ENCODE measurements around the gene ZFP62.
"Not testable (repeated sequence)": the region's sequence is repeated elsewhere in the genome, so short reads cannot be mapped to it uniquely, and the experiment has no call there.

Gene ZFP62

GRCh38 chr5:180885845-180886529 lies 24.9 kb upstream of the ZFP62 start:
- H3K9ac ChIP-seq (ENCODE audit: low read length); H3K27me3 ChIP-seq (ENCODE audit: control insufficient read depth, insufficient read depth, low read length); H3K36me3 ChIP-seq (ENCODE audit: control insufficient read depth, low read depth, low read length); H3K4me3 ChIP-seq (ENCODE audit: low read length); H3K27ac ChIP-seq (ENCODE audit: low read length); H3K4me1 ChIP-seq (ENCODE audit: control insufficient read depth, low read depth, low read length); H3K9me3 ChIP-seq (ENCODE audit: control insufficient read depth, low read depth, low read length): not testable (repeated sequence)

GRCh38 chr5:180875860-180876426 lies 14.9 kb upstream of the ZFP62 start:
- Histone ChIP-seq H3K27ac (ENCODE audit: low read length) (no peak overlapping the region), H3K4me1 (ENCODE audit: control insufficient read depth, low read depth, low read length) (peaks cover 4% of the 10 kb centered on the region), H3K9me3 (ENCODE audit: control insufficient read depth, low read depth, low read length) (no peaks in the 10 kb centered on the region), H3K9ac (ENCODE audit: low read length) (no peak overlapping the region), H3K36me3 (ENCODE audit: control insufficient read depth, low read depth, low read length) (no peaks in the 10 kb centered on the region), H3K27me3 (ENCODE audit: control insufficient read depth, insufficient read depth, low read length) (no peaks in the 10 kb centered on the region), H3K4me3 (ENCODE audit: low read length) (no peak overlapping the region)

DNA sequence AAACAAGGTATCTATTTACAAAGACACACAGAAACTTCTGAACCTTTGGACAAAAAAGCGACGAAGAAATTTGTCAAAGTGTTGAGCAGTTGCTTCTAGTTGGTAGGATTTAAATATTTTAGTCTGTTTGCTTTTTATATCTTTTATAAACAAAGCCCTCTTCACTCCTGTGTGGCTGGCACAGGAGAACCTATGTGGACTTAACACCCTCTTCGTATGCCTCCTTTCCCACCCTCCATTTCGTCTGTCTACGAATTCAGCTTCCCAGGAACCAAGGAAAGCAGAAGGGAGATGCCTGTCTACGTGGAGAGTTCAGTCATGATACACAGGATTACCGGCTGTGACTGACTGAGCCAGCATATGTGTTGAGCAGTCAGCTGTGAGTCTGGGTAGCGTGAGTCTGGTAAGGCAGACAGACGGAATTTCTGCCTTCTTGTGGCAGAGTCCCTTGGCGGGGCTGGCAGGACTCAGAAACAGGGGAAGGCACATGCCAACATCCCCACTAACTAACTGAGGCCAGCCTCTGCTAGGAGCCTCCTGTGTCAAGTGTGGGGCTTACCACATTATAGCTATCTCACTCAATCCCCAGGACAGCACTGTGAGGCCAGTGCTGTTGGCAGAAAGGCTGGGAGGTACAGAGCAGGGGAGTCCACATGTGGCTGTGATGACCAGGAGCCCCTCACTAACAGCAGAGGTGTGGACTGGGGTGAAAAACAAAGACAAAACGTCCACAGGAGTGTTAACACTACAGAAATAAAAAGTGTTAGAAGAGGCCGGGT lies 13.9 kb upstream of the ZFP62 start:
- Histone ChIP-seq H3K9ac (ENCODE audit: low read length) (no peak overlapping the region), H3K4me1 (ENCODE audit: control insufficient read depth, low read depth, low read length) (peaks cover 4% of the 10 kb centered on the region), H3K4me3 (ENCODE audit: low read length) (no peak overlapping the region), H3K27me3 (ENCODE audit: control insufficient read depth, insufficient read depth, low read length) (no peaks in the 10 kb centered on the region), H3K27ac (ENCODE audit: low read length) (no peak overlapping the region), H3K9me3 (ENCODE audit: control insufficient read depth, low read depth, low read length) (no peaks in the 10 kb centered on the region), H3K36me3 (ENCODE audit: control insufficient read depth, low read depth, low read length) (no peaks in the 10 kb centered on the region)

DNA sequence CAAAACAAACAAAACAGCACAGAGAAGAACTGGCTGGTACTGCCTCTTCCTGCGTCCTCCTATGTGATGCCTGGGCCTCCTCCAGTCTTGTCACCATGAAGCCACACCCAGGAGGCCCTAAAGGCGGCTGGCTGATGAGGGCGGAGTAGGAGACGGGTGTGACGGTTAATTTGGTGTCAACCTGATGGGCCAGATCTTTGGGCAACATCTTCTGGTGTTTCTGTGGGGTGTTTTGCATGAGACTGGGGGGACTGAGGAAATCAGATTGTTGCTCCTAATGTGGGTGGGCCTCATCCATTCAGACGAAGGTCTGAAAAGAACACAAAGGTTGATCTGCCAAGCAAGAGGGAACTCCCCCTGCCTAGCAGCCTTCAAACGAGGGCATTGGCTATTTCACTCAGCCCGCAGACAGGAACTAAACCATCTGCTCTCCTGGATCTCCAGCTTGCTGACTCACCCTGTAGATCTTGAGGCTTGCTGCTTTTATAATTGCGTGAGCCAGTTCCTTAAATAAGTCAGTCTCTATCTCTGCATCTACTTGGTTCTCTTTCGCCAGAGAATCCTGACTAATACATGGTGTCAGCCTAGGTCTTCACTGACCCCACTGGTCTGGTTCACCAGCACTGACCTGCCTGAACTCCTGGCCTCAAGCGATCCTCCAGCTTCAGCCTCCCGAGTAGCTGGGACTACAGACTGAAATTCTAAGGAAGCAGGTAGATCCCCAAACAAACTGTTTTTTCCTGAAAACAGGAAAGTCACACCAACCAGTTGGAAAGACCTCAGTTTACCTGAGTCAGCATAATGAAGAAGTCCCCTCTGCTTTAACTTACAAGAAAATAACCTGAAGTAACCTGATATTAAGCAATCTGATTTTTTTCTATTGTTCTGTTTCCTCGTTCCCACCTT lies 12.8 kb upstream of the ZFP62 start:
- H3K9ac ChIP-seq (ENCODE audit: low read length), result no peak overlapping the region
- H3K4me1 ChIP-seq (ENCODE audit: control insufficient read depth, low read depth, low read length), result peaks cover 4% of the 10 kb centered on the region
- H3K36me3 ChIP-seq (ENCODE audit: control insufficient read depth, low read depth, low read length), result no peaks in the 10 kb centered on the region
- H3K9me3 ChIP-seq (ENCODE audit: control insufficient read depth, low read depth, low read length), result no peaks in the 10 kb centered on the region
- H3K27ac ChIP-seq (ENCODE audit: low read length), result no peak overlapping the region
- H3K27me3 ChIP-seq (ENCODE audit: control insufficient read depth, insufficient read depth, low read length), result no peaks in the 10 kb centered on the region
- no peak overlapping the region for H3K4me3 ChIP-seq (ENCODE audit: low read length)

DNA sequence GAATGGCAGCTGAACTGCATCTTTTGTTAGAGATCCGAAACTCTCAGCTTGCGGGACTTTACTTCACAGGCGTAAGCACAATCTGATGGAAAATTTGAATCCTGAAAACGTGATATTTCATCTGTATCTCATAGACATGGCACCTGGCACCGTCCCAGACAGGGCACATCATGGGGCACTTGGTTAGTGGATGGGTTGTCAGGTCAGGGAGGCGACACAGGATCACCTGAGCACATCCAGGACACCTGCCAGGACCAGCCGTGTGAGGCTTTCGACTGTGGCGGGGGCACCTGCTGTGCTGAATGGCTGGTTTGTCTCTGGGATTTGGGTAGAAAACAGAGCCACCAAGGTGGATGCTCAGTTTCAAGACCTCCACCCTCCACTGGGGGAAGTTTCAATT lies 11.3 kb upstream of the ZFP62 start:
- no peak overlapping the region for H3K9ac ChIP-seq (ENCODE audit: low read length)
- no peak overlapping the region for H3K4me3 ChIP-seq (ENCODE audit: low read length)
- H3K4me1 ChIP-seq (ENCODE audit: control insufficient read depth, low read depth, low read length), result peaks cover 4% of the 10 kb centered on the region
- H3K27ac ChIP-seq (ENCODE audit: low read length), result no peak overlapping the region
- H3K9me3 ChIP-seq (ENCODE audit: control insufficient read depth, low read depth, low read length), result no peaks in the 10 kb centered on the region
- H3K27me3 ChIP-seq (ENCODE audit: control insufficient read depth, insufficient read depth, low read length), result no peaks in the 10 kb centered on the region
- no peaks in the 10 kb centered on the region for H3K36me3 ChIP-seq (ENCODE audit: control insufficient read depth, low read depth, low read length)

DNA sequence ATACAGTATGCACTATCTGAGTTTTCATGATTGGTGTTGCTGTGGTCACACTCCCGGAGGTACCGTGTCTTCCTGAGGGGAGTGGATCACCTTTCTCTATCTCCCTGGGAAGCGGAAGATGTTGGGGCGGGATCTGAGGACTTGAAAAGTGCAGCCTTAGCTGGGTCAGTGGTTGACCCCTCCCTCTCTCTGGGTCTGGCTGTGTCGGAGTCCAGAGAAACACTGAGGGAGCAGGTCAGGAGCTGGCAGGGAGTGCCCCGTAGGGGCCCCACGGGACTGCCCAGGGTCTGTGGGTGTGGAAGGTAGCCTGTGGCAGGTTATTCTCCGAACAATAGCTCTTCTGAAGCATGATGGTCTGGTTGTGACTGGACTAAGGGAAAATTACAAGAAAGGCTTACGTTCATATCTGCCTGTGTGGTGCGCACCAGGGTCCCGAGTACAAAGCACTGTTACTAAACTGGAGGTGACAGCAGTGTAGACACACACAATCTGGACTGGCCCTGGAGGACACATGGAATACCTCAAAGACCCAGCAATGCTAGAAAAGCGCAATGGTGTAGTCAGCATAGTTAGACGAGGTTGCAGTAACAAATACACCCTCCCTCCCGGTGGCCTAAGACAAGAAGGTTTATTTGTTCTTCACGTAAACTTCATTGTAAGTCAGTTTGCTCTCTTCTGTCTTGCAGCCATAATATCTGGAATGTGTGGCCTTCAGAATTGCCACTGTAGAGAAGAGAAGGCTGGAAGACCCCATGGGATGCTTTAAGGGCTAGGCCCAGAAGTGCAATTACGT lies 9.4 kb upstream of the ZFP62 start:
- Histone ChIP-seq H3K4me1 (ENCODE audit: control insufficient read depth, low read depth, low read length) (peaks cover 4% of the 10 kb centered on the region), H3K9me3 (ENCODE audit: control insufficient read depth, low read depth, low read length) (no peaks in the 10 kb centered on the region), H3K27ac (ENCODE audit: low read length) (no peak overlapping the region), H3K27me3 (ENCODE audit: control insufficient read depth, insufficient read depth, low read length) (no peaks in the 10 kb centered on the region), H3K9ac (ENCODE audit: low read length) (no peak overlapping the region), H3K36me3 (ENCODE audit: control insufficient read depth, low read depth, low read length) (no peaks in the 10 kb centered on the region), H3K4me3 (ENCODE audit: low read length) (no peak overlapping the region)

DNA sequence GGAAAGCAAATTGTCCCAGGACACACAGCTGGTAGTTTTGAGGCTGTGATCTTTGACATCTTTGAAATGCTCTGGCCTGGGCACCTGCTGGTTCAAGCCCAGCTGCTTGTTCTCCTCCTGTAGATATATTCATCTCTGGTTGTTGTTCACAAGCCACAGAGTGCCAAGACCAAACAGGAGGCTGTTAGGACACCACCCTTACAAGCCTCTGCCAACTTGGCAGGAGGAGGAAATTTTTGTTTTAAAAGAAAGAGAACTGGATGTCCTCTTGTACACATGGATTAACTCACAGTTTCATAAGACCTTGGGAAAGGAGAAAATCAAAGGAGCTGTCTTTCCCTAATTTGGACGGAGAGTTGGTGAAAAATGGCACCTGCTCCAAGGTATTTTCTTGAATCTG lies 8.5 kb upstream of the ZFP62 start:
- Histone ChIP-seq H3K27ac (ENCODE audit: low read length) (no peak overlapping the region), H3K4me3 (ENCODE audit: low read length) (no peak overlapping the region), H3K36me3 (ENCODE audit: control insufficient read depth, low read depth, low read length) (no peaks in the 10 kb centered on the region), H3K9me3 (ENCODE audit: control insufficient read depth, low read depth, low read length) (no peaks in the 10 kb centered on the region), H3K27me3 (ENCODE audit: control insufficient read depth, insufficient read depth, low read length) (no peaks in the 10 kb centered on the region), H3K4me1 (ENCODE audit: control insufficient read depth, low read depth, low read length) (peaks cover 4% of the 10 kb centered on the region), H3K9ac (ENCODE audit: low read length) (no peak overlapping the region)

- Histone ChIP-seq H3K27ac (ENCODE audit: low read length) (no peak overlapping the region), H3K9ac (ENCODE audit: low read length) (no peak overlapping the region), H3K9me3 (ENCODE audit: control insufficient read depth, low read depth, low read length) (no peaks in the 10 kb centered on the region), H3K27me3 (ENCODE audit: control insufficient read depth, insufficient read depth, low read length) (no peaks in the 10 kb centered on the region), H3K4me1 (ENCODE audit: control insufficient read depth, low read depth, low read length) (peaks cover 4% of the 10 kb centered on the region), H3K4me3 (ENCODE audit: low read length) (no peak overlapping the region), H3K36me3 (ENCODE audit: control insufficient read depth, low read depth, low read length) (no peaks in the 10 kb centered on the region)
Observed at GRCh38 chr5:180868960-180869359, 7.9 kb upstream of the ZFP62 start.

DNA sequence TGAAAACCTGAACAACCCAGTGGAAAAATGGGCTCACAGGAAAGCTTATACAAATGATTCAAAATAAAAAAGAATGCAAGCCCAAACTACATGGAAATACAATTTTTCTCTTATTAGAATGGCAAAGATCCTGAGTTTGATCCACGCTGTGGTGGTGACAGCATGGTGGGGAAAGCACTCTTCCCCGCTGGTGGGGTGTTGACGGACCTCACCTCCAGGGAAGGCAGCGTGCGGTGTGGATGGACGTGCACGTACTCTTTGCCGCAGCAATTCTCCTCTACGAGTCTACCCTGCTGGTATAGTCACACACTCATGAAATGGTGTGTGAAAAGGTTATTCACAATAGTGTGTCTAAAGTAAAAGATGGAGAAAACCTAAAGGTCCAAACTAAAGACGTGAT lies 5.9 kb upstream of the ZFP62 start:
- Histone ChIP-seq H3K27me3 (ENCODE audit: control insufficient read depth, insufficient read depth, low read length) (no peaks in the 10 kb centered on the region), H3K4me3 (ENCODE audit: low read length) (no peak overlapping the region), H3K36me3 (ENCODE audit: control insufficient read depth, low read depth, low read length) (no peaks in the 10 kb centered on the region), H3K9me3 (ENCODE audit: control insufficient read depth, low read depth, low read length) (no peaks in the 10 kb centered on the region), H3K9ac (ENCODE audit: low read length) (no peak overlapping the region), H3K27ac (ENCODE audit: low read length) (no peak overlapping the region), H3K4me1 (ENCODE audit: control insufficient read depth, low read depth, low read length) (no peaks in the 10 kb centered on the region)

- Histone ChIP-seq H3K27me3 (ENCODE audit: control insufficient read depth, insufficient read depth, low read length) (no peaks in the 10 kb centered on the region), H3K27ac (ENCODE audit: low read length) (no peak overlapping the region), H3K9ac (ENCODE audit: low read length) (no peak overlapping the region), H3K4me3 (ENCODE audit: low read length) (no peak overlapping the region), H3K9me3 (ENCODE audit: control insufficient read depth, low read depth, low read length) (no peaks in the 10 kb centered on the region), H3K36me3 (ENCODE audit: control insufficient read depth, low read depth, low read length) (no peaks in the 10 kb centered on the region), H3K4me1 (ENCODE audit: control insufficient read depth, low read depth, low read length) (no peaks in the 10 kb centered on the region)
Observed at GRCh38 chr5:180865981-180866695, 5.1 kb upstream of the ZFP62 start.
